HepG2 (cell line): ENCODE results near the gene TSPAN9. TPM values are rescaled to one million over a fixed set of nuclear protein-coding genes. Genes with fewer than 3 reads are reported as not detected.
A peak's percentile ranks its signal among the peaks of the same experiment; 100 is the strongest.

Experiments
- BCLAF1 ChIP-seq: fragments of 450-650 bp; IDR thresholded peaks from 2 replicates; pipeline ENCODE4 v1.6.1; 2017; ENCODE audit warnings: mild to moderate bottlenecking
- CAMTA2 ChIP-seq: sonication (generic); formaldehyde crosslinking; IDR thresholded peaks from 2 replicates; pipeline ENCODE4 v1.4.0; 2020; ENCODE audit warnings: mild to moderate bottlenecking, missing genetic modification reagents, borderline replicate concordance
- DMAP1 ChIP-seq: IDR thresholded peaks from 2 replicates; pipeline ENCODE4 v1.6.1; 2016
- GATAD2A ChIP-seq: IDR thresholded peaks from 2 replicates; pipeline ENCODE4 v1.6.1; 2016
- HDAC2 ChIP-seq: sonication (generic); formaldehyde crosslinking; IDR thresholded peaks from 2 replicates; pipeline ENCODE4 v1.4.0; 2020; ENCODE audit warnings: missing genetic modification reagents
- HNF4A ChIP-seq: sonication (generic); formaldehyde crosslinking; IDR thresholded peaks from 2 replicates; pipeline ENCODE4 v1.4.0; 2020; ENCODE audit warnings: missing genetic modification reagents
- KDM3A ChIP-seq: IDR thresholded peaks from 2 replicates; pipeline ENCODE4 v1.6.1; 2018; ENCODE audit warnings: low read depth, missing compliant biosample characterization
- MTF2 ChIP-seq: sonication (generic); formaldehyde crosslinking; IDR thresholded peaks from 2 replicates; pipeline ENCODE4 v1.5.0; 2020; ENCODE audit warnings: missing genetic modification reagents, borderline replicate concordance
- PHF20 ChIP-seq: sonication (generic); formaldehyde crosslinking; IDR thresholded peaks from 2 replicates; pipeline ENCODE4 v1.5.0; 2020; ENCODE audit warnings: mild to moderate bottlenecking, missing genetic modification reagents
- SALL1 ChIP-seq: sonication (generic); formaldehyde crosslinking; IDR thresholded peaks from 2 replicates; pipeline ENCODE4 v1.8.0; 2022; ENCODE audit warnings: mild to moderate bottlenecking, missing genetic modification reagents
- SPEN ChIP-seq: sonication (generic); formaldehyde crosslinking; IDR thresholded peaks from 2 replicates; pipeline ENCODE4 v1.5.1; 2020; ENCODE audit warnings: low read depth, mild to moderate bottlenecking, missing genetic modification reagents
- TFDP1 ChIP-seq: IDR thresholded peaks from 2 replicates; pipeline ENCODE4 v1.6.1; 2016; ENCODE audit warnings: missing compliant biosample characterization, missing genetic modification reagents, borderline replicate concordance
- TFE3 ChIP-seq: IDR thresholded peaks from 2 replicates; pipeline ENCODE4 v1.6.1; 2016
- XRCC5 ChIP-seq: fragments of 200-400 bp; formaldehyde crosslinking; optimal IDR thresholded peaks from 2 replicates; pipeline ENCODE3; 2017; ENCODE audit warnings: mild to moderate bottlenecking, low read length
- ZFAT ChIP-seq: sonication (generic); formaldehyde crosslinking; conservative IDR thresholded peaks from 2 replicates; pipeline ENCODE4 v1.8.1; 2023; ENCODE audit warnings: missing genetic modification reagents, inconsistent platforms
- ZHX1 ChIP-seq: sonication (generic); formaldehyde crosslinking; IDR thresholded peaks from 2 replicates; pipeline ENCODE4 v1.8.1; 2022; ENCODE audit warnings: low read depth, mild to moderate bottlenecking, missing genetic modification reagents
- ZNF343 ChIP-seq: sonication (generic); formaldehyde crosslinking; IDR thresholded peaks from 2 replicates; pipeline ENCODE4 v1.4.0; 2020; ENCODE audit warnings: mild to moderate bottlenecking, missing genetic modification reagents
- ZNF660 ChIP-seq: sonication (generic); formaldehyde crosslinking; IDR thresholded peaks from 2 replicates; pipeline ENCODE4 v1.5.1; 2020; ENCODE audit warnings: mild to moderate bottlenecking, low read depth, missing genetic modification reagents, borderline replicate concordance
- ZNF687 ChIP-seq: sonication (generic); formaldehyde crosslinking; IDR thresholded peaks from 2 replicates; pipeline ENCODE4 v1.5.1; 2020; ENCODE audit warnings: mild to moderate bottlenecking, missing genetic modification reagents, moderate library complexity
- polyA plus RNA-seq, 8 experiments: library from polyadenylated mRNA; depleted of rRNA in 3 of 8; stranded (reverse) in 7 of 8; unstranded in 1 of 8; fragments of >200 nt; fragmentation: Illumina TruSeq in 4 of 8; extraction: Trizol in 4 of 8; gene quantifications; 2 replicates each; pipeline versions ENCODE4 v1.2.1 to v1.2.3, GENCODE V29; 2011 to 2016; ENCODE audit warnings: low read depth in 4 of 8, missing spikeins in 1 of 8, mixed read lengths in 1 of 8; ENCODE audit not compliant: insufficient read depth in 1 of 8
- total RNA-seq, 5 experiments: library from RNA; depleted of rRNA; stranded (reverse); fragments of >200 nt; fragmentation: Illumina TruSeq; extraction: Trizol; gene quantifications; 2 replicates each; pipeline ENCODE4 v1.2.3, GENCODE V29; 2016; ENCODE audit warnings: low read depth in 1 of 5

Gene TSPAN9
- total and polyA plus RNA-seq, 2 of the 13 experiments (the other 11 are each of a cell fraction or from before 2014, with no cell fraction given): 18.1 to 42.3 TPM

GRCh38 chr12:3241621-3242020 lies 164.4 kb downstream of the TSPAN9 start (continued):
- TF ChIP-seq ZNF687 (CRISPR knock-in tag) (peak; percentile 77), HDAC2 (CRISPR knock-in tag) (peak; percentile 43; the same call in 1 of the 2 replicates), DMAP1 (CRISPR knock-in tag) (peak; percentile 19; the same call in 1 of the 2 replicates), KDM3A (CRISPR knock-in tag) (no peak), MTF2 (CRISPR knock-in tag) (no peak), ZNF343 (CRISPR knock-in tag) (no peak), ZFAT (no peak), PHF20 (no peak), GATAD2A (CRISPR knock-in tag) (peak; percentile 53; the same call in 1 of the 2 replicates), ZHX1 (no peak), SPEN (CRISPR knock-in tag) (no peak), HNF4A (peak; percentile 88), TFDP1 (CRISPR knock-in tag) (no peak), CAMTA2 (CRISPR knock-in tag) (no peak), TFE3 (CRISPR knock-in tag) (no peak), XRCC5 (peak; percentile 39), ZNF660 (CRISPR knock-in tag) (no peak), BCLAF1 (no peak), SALL1 (CRISPR knock-in tag) (peak; percentile 54; the same call in 1 of the 2 replicates)
